Measurements from ENCODE around the gene EPB41L5.

DNA sequence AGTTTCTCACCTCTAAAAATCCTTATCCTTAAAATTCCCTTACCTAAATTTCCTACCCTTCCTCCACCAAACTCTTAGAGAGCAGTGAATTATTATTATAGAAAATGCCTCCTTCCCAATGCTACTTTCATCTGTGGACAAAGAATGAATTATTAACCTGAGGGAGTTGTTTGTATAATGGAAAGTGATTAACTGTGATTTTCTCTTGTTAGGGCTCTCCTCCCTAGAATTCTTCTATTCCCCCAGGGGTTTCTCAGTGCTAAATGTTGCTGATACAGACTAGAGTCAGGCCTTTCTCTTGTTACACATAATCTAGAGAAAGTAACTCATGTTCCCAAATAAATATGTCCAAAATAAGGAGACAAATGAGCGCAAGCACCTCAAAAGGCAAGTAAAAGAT is 23.3 kb downstream of the EPB41L5 start:
- TF ChIP-seq POLR2A (IDR thresholded peaks at IDR 0.05; ENCODE audit: low read length) = no peak
- TF ChIP-seq GATA1 (IDR thresholded peaks at IDR 0.05; ENCODE audit: low read depth, low read length) = no peak

All from erythroblast (primary cell).